Stimulated activated naive B cell treated with anti-CD40 and anti-IgM and Interleukin-4, amounts not matched to agents 10 μg/mL and 1 μg/mL and 100 μg/mL, for 72 hours (primary cell): ENCODE results near the gene EPHB6.

Experiments
- ATAC-seq, 2 donors: fragments of 150-1000 bp; cut with Tn5 transposase; replicated peaks; 2 replicates each; pipeline ENCODE4 v1.10.0; 2021; ENCODE audit warnings: moderate library complexity in 1 of 2
- DNase-seq: peaks from one replicate; pipeline ENCODE4 v3.0.0; 2021
- H3K27ac Mint-ChIP-seq: one replicate; pipeline ENCODE4 v1.8.0; 2022; ENCODE audit warnings: mild to moderate bottlenecking, mixed read lengths
- H3K27me3 Mint-ChIP-seq, 2 donors: one replicate each; pipeline ENCODE4 v1.8.0; 2022; ENCODE audit warnings: mixed read lengths in 2 of 2
- H3K36me3 Mint-ChIP-seq, 2 donors: one replicate each; pipeline ENCODE4 v1.8.0; 2022; ENCODE audit warnings: mixed read lengths in 2 of 2, mild to moderate bottlenecking in 1 of 2
- H3K4me1 Mint-ChIP-seq, 2 donors: one replicate each; pipeline ENCODE4 v1.8.0; 2022; ENCODE audit warnings: mixed read lengths in 2 of 2, mild to moderate bottlenecking in 1 of 2
- H3K4me3 Mint-ChIP-seq, 2 donors: one replicate each; pipeline ENCODE4 v1.8.0; 2022; ENCODE audit warnings: mild to moderate bottlenecking in 2 of 2, mixed read lengths in 2 of 2, moderate library complexity in 1 of 2
- H3K9me3 Mint-ChIP-seq, 2 donors: one replicate each; pipeline ENCODE4 v1.8.0; 2022; ENCODE audit warnings: mixed read lengths in 2 of 2, mild to moderate bottlenecking in 1 of 2

Gene EPHB6

GRCh38 chr7:142866361-142867096 lies 11.7 kb downstream of the EPHB6 start:
- Mint-ChIP-seq H3K27ac (no peak overlapping the region), H3K4me1 (peaks cover 0 to 6% of the 10 kb centered on the region in 2 donors), H3K4me3 (no peak overlapping the region), H3K27me3 (no peaks in the 10 kb centered on the region), H3K36me3 (peaks cover 15 to 29% of the 10 kb centered on the region in 2 donors), H3K9me3 (no peaks in the 10 kb centered on the region)
- ATAC-seq: no peak
- DNase-seq: no peak

- no peak for DNase-seq
- no peak for ATAC-seq
- no peaks in the 10 kb centered on the region for H3K27me3 Mint-ChIP-seq
- H3K36me3 Mint-ChIP-seq: peaks cover 15 to 29% of the 10 kb centered on the region in 2 donors
- no peak overlapping the region for H3K27ac Mint-ChIP-seq
- H3K9me3 Mint-ChIP-seq: no peaks in the 10 kb centered on the region
- peaks cover 0 to 6% of the 10 kb centered on the region in 2 donors for H3K4me1 Mint-ChIP-seq
- H3K4me3 Mint-ChIP-seq: no peak overlapping the region
These were observed 12.2 kb downstream of the EPHB6 start for GRCh38 chr7:142867097-142867378.

- DNase-seq (no peak), ATAC-seq (no peak)
- Mint-ChIP-seq H3K9me3 (no peaks in the 10 kb centered on the region), H3K27me3 (no peaks in the 10 kb centered on the region), H3K36me3 (peaks cover 13 to 25% of the 10 kb centered on the region in 2 donors), H3K4me1 (peaks cover 0 to 4% of the 10 kb centered on the region in 2 donors), H3K4me3 (no peak overlapping the region), H3K27ac (peak overlapping the region; percentile 37)
These were observed 12.7 kb downstream of the EPHB6 start for GRCh38 chr7:142867398-142868187.

GRCh38 chr7:142868188-142868985 lies 13.5 kb downstream of the EPHB6 start:
- ATAC-seq: no peak
- Mint-ChIP-seq H3K9me3 (no peaks in the 10 kb centered on the region), H3K27ac (peak overlapping the region; percentile 37), H3K36me3 (peaks cover 13 to 20% of the 10 kb centered on the region in 2 donors), H3K4me1 (peaks cover 0 to 4% of the 10 kb centered on the region in 2 donors), H3K27me3 (no peaks in the 10 kb centered on the region), H3K4me3 (no peak overlapping the region)
- no peak for DNase-seq

- peaks cover 13 to 17% of the 10 kb centered on the region in 2 donors for H3K36me3 Mint-ChIP-seq
- H3K27ac Mint-ChIP-seq: no peak overlapping the region
- H3K9me3 Mint-ChIP-seq: no peaks in the 10 kb centered on the region
These were observed 14.1 kb downstream of the EPHB6 start for GRCh38 chr7:142868986-142869415.

GRCh38 chr7:142869434-142869833 lies 14.6 kb downstream of the EPHB6 start:
- no peak overlapping the region for H3K4me3 Mint-ChIP-seq
- H3K27me3 Mint-ChIP-seq: no peaks in the 10 kb centered on the region
- peaks cover 0 to 4% of the 10 kb centered on the region in 2 donors for H3K4me1 Mint-ChIP-seq
- H3K27ac Mint-ChIP-seq: no peak overlapping the region
- DNase-seq (no peak), ATAC-seq (no peak)
- peaks cover 11 to 13% of the 10 kb centered on the region in 2 donors for H3K36me3 Mint-ChIP-seq
- H3K9me3 Mint-ChIP-seq: no peaks in the 10 kb centered on the region

More at GRCh38 chr7:142868986-142869415, 14.1 kb downstream of the EPHB6 start:
- Mint-ChIP-seq H3K4me3 (no peak overlapping the region), H3K4me1 (peaks cover 0 to 4% of the 10 kb centered on the region in 2 donors), H3K27me3 (no peaks in the 10 kb centered on the region)
- no peak for ATAC-seq
- DNase-seq: no peak

GRCh38 chr7:142870147-142870559 lies 15.3 kb downstream of the EPHB6 start:
- peaks cover 9 to 10% of the 10 kb centered on the region in 2 donors for H3K36me3 Mint-ChIP-seq
- no peak overlapping the region for H3K27ac Mint-ChIP-seq
- H3K27me3 Mint-ChIP-seq: no peaks in the 10 kb centered on the region
- peaks cover 0 to 1% of the 10 kb centered on the region in 2 donors for H3K9me3 Mint-ChIP-seq
- H3K4me1 Mint-ChIP-seq: peaks cover 0 to 4% of the 10 kb centered on the region in 2 donors
- DNase-seq: no peak
- no peak for ATAC-seq
- no peak overlapping the region for H3K4me3 Mint-ChIP-seq

GRCh38 chr7:142870566-142871259 lies 15.8 kb downstream of the EPHB6 start:
- no peak for ATAC-seq
- Mint-ChIP-seq H3K27ac (no peak overlapping the region), H3K36me3 (peaks cover 9 to 10% of the 10 kb centered on the region in 2 donors), H3K27me3 (peaks cover under 1 to 1% of the 10 kb centered on the region in 2 donors), H3K4me3 (no peak overlapping the region), H3K9me3 (peaks cover 0 to 1% of the 10 kb centered on the region in 2 donors), H3K4me1 (peaks cover 0 to 4% of the 10 kb centered on the region in 2 donors)
- no peak for DNase-seq

GRCh38 chr7:142871260-142872105 lies 16.6 kb downstream of the EPHB6 start:
- no peak overlapping the region for H3K27ac Mint-ChIP-seq
- peaks cover 0 to 1% of the 10 kb centered on the region in 2 donors for H3K9me3 Mint-ChIP-seq
- no peak overlapping the region for H3K4me3 Mint-ChIP-seq
- H3K27me3 Mint-ChIP-seq: peaks cover 5 to 8% of the 10 kb centered on the region in 2 donors
- peaks cover 0 to 3% of the 10 kb centered on the region in 2 donors for H3K4me1 Mint-ChIP-seq
- ATAC-seq (no peak), DNase-seq (no peak)
- H3K36me3 Mint-ChIP-seq: peaks cover 9 to 10% of the 10 kb centered on the region in 2 donors

- H3K36me3 Mint-ChIP-seq: peaks cover 9 to 10% of the 10 kb centered on the region in 2 donors
- peaks cover 0 to 1% of the 10 kb centered on the region in 2 donors for H3K9me3 Mint-ChIP-seq
- ATAC-seq (no peak), DNase-seq (no peak)
- H3K4me3 Mint-ChIP-seq: no peak overlapping the region
- peaks cover 5 to 13% of the 10 kb centered on the region in 2 donors for H3K27me3 Mint-ChIP-seq
- H3K4me1 Mint-ChIP-seq: peaks cover 0 to 3% of the 10 kb centered on the region in 2 donors
- no peak overlapping the region for H3K27ac Mint-ChIP-seq
These were observed 17.3 kb downstream of the EPHB6 start for GRCh38 chr7:142872106-142872675.

- peak in 1 of 2 donors; percentile 31 for ATAC-seq
- H3K27ac Mint-ChIP-seq: no peak overlapping the region
- H3K27me3 Mint-ChIP-seq: peaks cover 5 to 13% of the 10 kb centered on the region in 2 donors
- DNase-seq: no peak
- H3K36me3 Mint-ChIP-seq: peaks cover 9 to 10% of the 10 kb centered on the region in 2 donors
- H3K9me3 Mint-ChIP-seq: peaks cover 0 to 1% of the 10 kb centered on the region in 2 donors
- peaks cover 0 to 2% of the 10 kb centered on the region in 2 donors for H3K4me1 Mint-ChIP-seq
- no peak overlapping the region for H3K4me3 Mint-ChIP-seq
These were observed 18.5 kb downstream of the EPHB6 start for GRCh38 chr7:142873281-142873784.

GRCh38 chr7:142873871-142874270 lies 19.0 kb downstream of the EPHB6 start:
- H3K36me3 Mint-ChIP-seq: peaks cover 9 to 10% of the 10 kb centered on the region in 2 donors
- ATAC-seq (no peak), DNase-seq (no peak)
- H3K9me3 Mint-ChIP-seq: peaks cover 0 to 1% of the 10 kb centered on the region in 2 donors
- no peak overlapping the region for H3K4me3 Mint-ChIP-seq
- peak overlapping the region; percentile 10 for H3K27ac Mint-ChIP-seq
- peaks cover 0 to 2% of the 10 kb centered on the region in 2 donors for H3K4me1 Mint-ChIP-seq
- H3K27me3 Mint-ChIP-seq: peaks cover 5 to 13% of the 10 kb centered on the region in 2 donors
